ENCODE data around the gene HDGF.

Gene HDGF

GRCh38 chr1:156776942-156777341, 25.5 kb upstream of the HDGF start:
- Histone ChIP-seq H3K27me3 (ENCODE audit: control insufficient read depth, low read length) (no peaks in the 10 kb centered on the region), H3K36me3 (ENCODE audit: control insufficient read depth, low read length) (peaks cover 47% of the 10 kb centered on the region), H3F3A (ENCODE audit: control insufficient read depth, insufficient read depth) (0 out of 2 replicates have a peak, but pooled peaks cover 5% of the 10 kb centered on the region), H3K79me2 (ENCODE audit: control insufficient read depth, low read length) (peaks cover 93% of the 10 kb centered on the region), H3K9me3 (ENCODE audit: control insufficient read depth, insufficient read depth, low read length) (no peaks in the 10 kb centered on the region), H3K9me2 (replicated peaks; ENCODE audit: control insufficient read depth, low read length) (no peaks in the 10 kb centered on the region), H3K4me2 (ENCODE audit: low read length) (no peak overlapping the region), H4K20me1 (ENCODE audit: control insufficient read depth, insufficient read depth, low read depth, low read length) (peaks cover 14% of the 10 kb centered on the region; the same call in 1 of the 2 replicates), H3K27ac (ENCODE audit: low read depth, low read length) (no peak overlapping the region), H3K4me1 (ENCODE audit: control insufficient read depth, low read length) (0 out of 2 replicates have a peak, but pooled peaks cover 5% of the 10 kb centered on the region), H3K4me3 (ENCODE audit: low read length) (no peak overlapping the region)
- TF ChIP-seq CTCF (IDR thresholded peaks at IDR 0.05; ENCODE audit: low read depth, low read length, poor library complexity, severe bottlenecking) (no peak), EZH2phosphoT487 (IDR thresholded peaks at IDR 0.05; ENCODE audit: borderline replicate concordance, low read length) (no peak)

GRCh38 chr1:156775799-156776198, 24.3 kb upstream of the HDGF start:
- Histone ChIP-seq H3K9me2 (replicated peaks; ENCODE audit: control insufficient read depth, low read length) (no peaks in the 10 kb centered on the region), H4K20me1 (ENCODE audit: control insufficient read depth, insufficient read depth, low read depth, low read length) (peaks cover 16% of the 10 kb centered on the region; the same call in 1 of the 2 replicates)

GRCh38 chr1:156773607-156774006, 22.1 kb upstream of the HDGF start:
- no peak overlapping the region for H3K4me3 ChIP-seq (ENCODE audit: low read length)
- TF ChIP-seq EZH2phosphoT487 (IDR thresholded peaks at IDR 0.05; ENCODE audit: borderline replicate concordance, low read length), result no peak
- TF ChIP-seq CTCF (IDR thresholded peaks at IDR 0.05; ENCODE audit: low read depth, low read length, poor library complexity, severe bottlenecking), result no peak
- H4K20me1 ChIP-seq (ENCODE audit: control insufficient read depth, insufficient read depth, low read depth, low read length), result peaks cover 21% of the 10 kb centered on the region; the same call in 1 of the 2 replicates
- H3K9me3 ChIP-seq (ENCODE audit: control insufficient read depth, insufficient read depth, low read length), result no peaks in the 10 kb centered on the region
- H3K27ac ChIP-seq (ENCODE audit: low read depth, low read length), result no peak overlapping the region
- no peaks in the 10 kb centered on the region for H3K9me2 ChIP-seq (replicated peaks; ENCODE audit: control insufficient read depth, low read length)
- H3K4me2 ChIP-seq (ENCODE audit: low read length), result no peak overlapping the region
- peaks cover 97% of the 10 kb centered on the region for H3K79me2 ChIP-seq (ENCODE audit: control insufficient read depth, low read length)
- H3F3A ChIP-seq (ENCODE audit: control insufficient read depth, insufficient read depth), result peaks cover 9% of the 10 kb centered on the region; the same call in 1 of the 2 replicates
- H3K36me3 ChIP-seq (ENCODE audit: control insufficient read depth, low read length), result peaks cover 60% of the 10 kb centered on the region
- no peaks in the 10 kb centered on the region for H3K27me3 ChIP-seq (ENCODE audit: control insufficient read depth, low read length)
- peaks cover 28% of the 10 kb centered on the region for H3K4me1 ChIP-seq (ENCODE audit: control insufficient read depth, low read length)

More at GRCh38 chr1:156775799-156776198, 24.3 kb upstream of the HDGF start:
- Histone ChIP-seq H3K4me2 (ENCODE audit: low read length) (no peak overlapping the region), H3K4me1 (ENCODE audit: control insufficient read depth, low read length) (peaks cover 10% of the 10 kb centered on the region), H3K4me3 (ENCODE audit: low read length) (no peak overlapping the region), H3K9me3 (ENCODE audit: control insufficient read depth, insufficient read depth, low read length) (no peaks in the 10 kb centered on the region), H3K27me3 (ENCODE audit: control insufficient read depth, low read length) (no peaks in the 10 kb centered on the region), H3K27ac (ENCODE audit: low read depth, low read length) (no peak overlapping the region), H3F3A (ENCODE audit: control insufficient read depth, insufficient read depth) (peaks cover 7% of the 10 kb centered on the region; the same call in 1 of the 2 replicates), H3K36me3 (ENCODE audit: control insufficient read depth, low read length) (peaks cover 44% of the 10 kb centered on the region), H3K79me2 (ENCODE audit: control insufficient read depth, low read length) (peaks cover 92% of the 10 kb centered on the region)
- TF ChIP-seq CTCF (IDR thresholded peaks at IDR 0.05; ENCODE audit: low read depth, low read length, poor library complexity, severe bottlenecking) (no peak), EZH2phosphoT487 (IDR thresholded peaks at IDR 0.05; ENCODE audit: borderline replicate concordance, low read length) (no peak)
